Measurements from ENCODE around the gene RAB4A. TPM values are rescaled to one million over a fixed set of nuclear protein-coding genes. Genes with fewer than 3 reads are reported as not detected.
"Not testable (repeated sequence)": the region's sequence is repeated elsewhere in the genome, so short reads cannot be mapped to it uniquely, and the experiment has no call there.

The RAB4A gene
- total RNA-seq, 1 donor from 2014 or later = 38.7 TPM

- not testable (repeated sequence) for FAIRE-seq; DNase-seq (ENCODE audit: low spot score in 2 of 2)
Observed at GRCh38 chr1:229291686-229292085, 20.8 kb downstream of the RAB4A start.

GRCh38 chr1:229293528-229294204 lies 22.8 kb downstream of the RAB4A start:
- no peak for DNase-seq (ENCODE audit: low spot score in 2 of 2)

GRCh38 chr1:229295745-229296144 lies 24.8 kb downstream of the RAB4A start:
- FAIRE-seq = no peak
- no peak for DNase-seq (ENCODE audit: low spot score in 2 of 2)

More at GRCh38 chr1:229293528-229294204, 22.8 kb downstream of the RAB4A start:
- no peak for FAIRE-seq

GRCh38 chr1:229296541-229296941 lies 25.6 kb downstream of the RAB4A start:
- FAIRE-seq = no peak

GRCh38 chr1:229297746-229298145 lies 26.8 kb downstream of the RAB4A start:
- FAIRE-seq (no peak), DNase-seq (ENCODE audit: low spot score in 2 of 2) (no peak)

More at GRCh38 chr1:229296541-229296941, 25.6 kb downstream of the RAB4A start:
- DNase-seq (ENCODE audit: low spot score in 2 of 2) = no peak

GRCh38 chr1:229298420-229298819 lies 27.5 kb downstream of the RAB4A start:
- FAIRE-seq (no peak), DNase-seq (ENCODE audit: low spot score in 2 of 2) (no peak)

GRCh38 chr1:229298887-229299503 lies 28.1 kb downstream of the RAB4A start:
- no peak for DNase-seq (ENCODE audit: low spot score in 2 of 2)
- FAIRE-seq = no peak

GRCh38 chr1:229300099-229300757 lies 29.3 kb downstream of the RAB4A start:
- DNase-seq (ENCODE audit: low spot score in 2 of 2) = no peak
- FAIRE-seq = no peak

GRCh38 chr1:229302740-229303139 lies 31.8 kb downstream of the RAB4A start:
- no peak for DNase-seq (ENCODE audit: low spot score in 2 of 2)
- FAIRE-seq = no peak

GRCh38 chr1:229303855-229304254 lies 32.9 kb downstream of the RAB4A start:
- FAIRE-seq (no peak), DNase-seq (ENCODE audit: low spot score in 2 of 2) (no peak)

- no peak for FAIRE-seq
- DNase-seq (ENCODE audit: low spot score in 2 of 2) = no peak
Observed at GRCh38 chr1:229305392-229305791, 34.5 kb downstream of the RAB4A start.

- DNase-seq (ENCODE audit: low spot score in 2 of 2) = no peak
- FAIRE-seq = no peak
Observed at GRCh38 chr1:229309074-229309473, 38.2 kb downstream of the RAB4A start.

GRCh38 chr1:229309684-229310083 lies 38.8 kb downstream of the RAB4A start:
- DNase-seq (ENCODE audit: low spot score in 2 of 2) (no peak), FAIRE-seq (no peak)

GRCh38 chr1:229310833-229311232 lies 39.9 kb downstream of the RAB4A start:
- FAIRE-seq (no peak), DNase-seq (ENCODE audit: low spot score in 2 of 2) (no peak)

- DNase-seq (ENCODE audit: low spot score in 2 of 2) (no peak), FAIRE-seq (no peak)
Observed at GRCh38 chr1:229316166-229316565, 45.3 kb downstream of the RAB4A start.

GRCh38 chr1:229318056-229318455 lies 47.1 kb downstream of the RAB4A start:
- DNase-seq (ENCODE audit: low spot score in 2 of 2) (no peak), FAIRE-seq (no peak)

GRCh38 chr1:229319487-229319886 lies 48.6 kb downstream of the RAB4A start:
- DNase-seq (ENCODE audit: low spot score in 2 of 2) (no peak), FAIRE-seq (no peak)

GRCh38 chr1:229323201-229323600 lies 52.3 kb downstream of the RAB4A start:
- no peak for FAIRE-seq
- DNase-seq (ENCODE audit: low spot score in 2 of 2) = no peak

GRCh38 chr1:229323885-229324553 lies 53.1 kb downstream of the RAB4A start:
- FAIRE-seq (no peak), DNase-seq (ENCODE audit: low spot score in 2 of 2) (no peak)

GRCh38 chr1:229325401-229325800 lies 54.5 kb downstream of the RAB4A start:
- FAIRE-seq = no peak
- DNase-seq (ENCODE audit: low spot score in 2 of 2) = no peak

- DNase-seq (ENCODE audit: low spot score in 2 of 2) (no peak), FAIRE-seq (no peak)
Observed at GRCh38 chr1:229325853-229326487, 55.1 kb downstream of the RAB4A start.

All from frontal cortex (tissue), 4 donors.